Endothelial cell of umbilical vein (primary cell): ENCODE data around the gene RNF187. TPM values are rescaled to one million over a fixed set of nuclear protein-coding genes. Genes with fewer than 3 reads are reported as not detected.

ENCODE experiments used
- BruUV-seq: library from RNA; stranded (reverse); fragments of 400-500 nt; replicated peaks from 2 replicates; lab custom pipeline; 2021; lab: Mats Ljungman, UMichigan
- CTCF ChIA-PET: fragments of 300-600, 350-600 bp; sonication (Branson Sonifier 250); formaldehyde crosslinking; loops from one replicate; lab custom pipeline; 2021; ENCODE audit warnings: antibody characterized with exemption, inconsistent platforms; lab: Charles Lee
- POLR2A ChIA-PET: fragments of 300-600, 350-600 bp; sonication (Branson Sonifier 250); formaldehyde crosslinking; loops from one replicate; lab custom pipeline; 2021; ENCODE audit warnings: antibody characterized with exemption, inconsistent platforms; lab: Charles Lee
- DNase-seq: peaks from one replicate; pipeline ENCODE4 v3.0.0-alpha.2; 2011; ENCODE audit warnings: low read depth, low spot score
- FAIRE-seq: peaks from 2 replicates; lab custom pipeline; 2011; peaks lifted over from hg19 to GRCh38; lab: Jason Lieb, UNC
- H2AFZ ChIP-seq: 2 replicates; pipeline ENCODE4 v1.6.0; 2012; ENCODE audit warnings: low read depth, low read length, control low read depth, inconsistent platforms
- H3K27ac ChIP-seq: 2 replicates; pipeline ENCODE4 v1.5.1; 2011; ENCODE audit warnings: low read depth, mild to moderate bottlenecking, control low read depth, low read length, moderate library complexity; ENCODE audit not compliant: insufficient read depth
- H3K27me3 ChIP-seq, 2 experiments: 2 replicates each; pipeline versions ENCODE4 v1.6.0 to v1.6.1; 2011; ENCODE audit warnings: low read length in 2 of 2, mixed read lengths in 1 of 2; ENCODE audit not compliant: control insufficient read depth in 2 of 2, insufficient read depth in 2 of 2
- H3K36me3 ChIP-seq, 2 experiments: 2 replicates in 1 of 2; 3 replicates in 1 of 2; pipeline ENCODE4 v1.5.1; 2011; ENCODE audit warnings: low read length in 2 of 2, mild to moderate bottlenecking in 1 of 2, moderate library complexity in 1 of 2; ENCODE audit not compliant: control insufficient read depth in 2 of 2, insufficient read depth in 2 of 2; ENCODE audit errors: extremely low read depth in 1 of 2
- H3K4me1 ChIP-seq: 3 replicates; pipeline ENCODE4 v1.5.1; 2011; ENCODE audit warnings: mild to moderate bottlenecking, low read length; ENCODE audit not compliant: control insufficient read depth, insufficient read depth; ENCODE audit errors: extremely low read depth
- H3K4me2 ChIP-seq: 2 replicates; pipeline ENCODE4 v1.6.1; 2011; ENCODE audit warnings: low read length, control low read depth, mixed read lengths; ENCODE audit not compliant: insufficient read depth
- H3K4me3 ChIP-seq, 3 experiments: fragments of 200-600 bp in 1 of 3; sonication (generic), shearing (Covaris generic) in 1 of 3; replicated peaks in 1 of 3; 2 replicates each; pipeline ENCODE4 v1.5.1; 2011 to 2016; ENCODE audit warnings: control low read depth in 3 of 3, low read length in 3 of 3, mild to moderate bottlenecking in 2 of 3, inconsistent platforms in 1 of 3, low read depth in 1 of 3, moderate library complexity in 1 of 3; ENCODE audit not compliant: insufficient read depth in 1 of 3
- H3K79me2 ChIP-seq: 2 replicates; pipeline ENCODE4 v1.6.0; 2012; ENCODE audit warnings: low read length, inconsistent platforms; ENCODE audit not compliant: control insufficient read depth, insufficient read depth
- H3K9ac ChIP-seq: replicated peaks from 2 replicates; pipeline ENCODE3; 2011; ENCODE audit warnings: low read length, control low read depth; ENCODE audit not compliant: insufficient read depth; ENCODE audit errors: extremely low read depth
- H3K9me1 ChIP-seq: replicated peaks from 3 replicates; pipeline ENCODE4 v1.6.0; 2011; ENCODE audit warnings: mild to moderate bottlenecking, low read length; ENCODE audit not compliant: control insufficient read depth, insufficient read depth; ENCODE audit errors: extremely low read depth
- H3K9me3 ChIP-seq: replicated peaks from 2 replicates; pipeline ENCODE4 v1.5.1; 2012; ENCODE audit warnings: low read length, inconsistent platforms; ENCODE audit not compliant: control insufficient read depth, insufficient read depth
- H4K20me1 ChIP-seq: replicated peaks from 2 replicates; pipeline ENCODE3; 2011; ENCODE audit warnings: mild to moderate bottlenecking, low read length; ENCODE audit not compliant: control insufficient read depth, insufficient read depth; ENCODE audit errors: extremely low read depth
- EZH2 ChIP-seq: IDR thresholded peaks from 2 replicates; pipeline ENCODE4 v1.6.1; 2012; ENCODE audit warnings: borderline replicate concordance, low read depth, mild to moderate bottlenecking, moderate library complexity, low read length, inconsistent platforms; ENCODE audit not compliant: severe bottlenecking
- FOS ChIP-seq: IDR thresholded peaks from 2 replicates; pipeline ENCODE4 v1.6.1; 2011; ENCODE audit warnings: mild to moderate bottlenecking, low read length, moderate library complexity, borderline replicate concordance; ENCODE audit not compliant: insufficient read depth
- GATA2 ChIP-seq: IDR thresholded peaks from 2 replicates; pipeline ENCODE4 v1.7.0; 2011; ENCODE audit warnings: low read depth, mild to moderate bottlenecking, moderate library complexity, mixed read lengths, low read length; ENCODE audit not compliant: insufficient read length, insufficient read depth
- JUN ChIP-seq: IDR thresholded peaks from 2 replicates; pipeline ENCODE4 v1.6.1; 2011; ENCODE audit warnings: borderline replicate concordance, low read depth; ENCODE audit not compliant: insufficient read length, insufficient read depth
- MYC ChIP-seq: IDR thresholded peaks from one replicate; pipeline ENCODE4 v1.6.1; 2011; ENCODE audit warnings: mild to moderate bottlenecking, low read depth, low read length
- POLR2A ChIP-seq: IDR thresholded peaks from 2 replicates; pipeline ENCODE4 v1.6.1; 2012; ENCODE audit warnings: low read depth, mild to moderate bottlenecking, control low read depth, low read length
- POLR2AphosphoS5 ChIP-seq: IDR thresholded peaks from 2 replicates; pipeline ENCODE4 v1.6.1; 2012; ENCODE audit warnings: low read depth, mild to moderate bottlenecking, control low read depth, low read length, moderate library complexity; ENCODE audit not compliant: insufficient read depth
- dilution Hi-C: fragments of 300-500 bp; cut with MboI; formaldehyde crosslinking; loops from one replicate; pipeline ENCODE4 v1.15.0; 2019; ENCODE audit warnings: low sequenced_read_pairs; ENCODE audit not compliant: extremely low pct_ligation_motif_present
- intact Hi-C: fragments of 100-400 bp; cut with micrococcal nuclease; formaldehyde crosslinking; loops from one replicate; pipeline ENCODE4 v1.10.0; 2022
- polyA plus RNA-seq, 4 experiments: library from polyadenylated mRNA; depleted of rRNA in 3 of 4; stranded (reverse) in 3 of 4; unstranded in 1 of 4; fragments of >200 nt; gene quantifications; 2 replicates each; pipeline versions ENCODE4 v1.2.1 to v1.2.3, GENCODE V29; 2011 to 2012; ENCODE audit warnings: missing spikeins in 1 of 4
- total RNA-seq: library from RNA; stranded (reverse); gene quantifications from 2 replicates; pipeline ENCODE4 v1.2.3, GENCODE V29; 2021
- TF ChIP-seq, protein P1 (sequence below): IDR thresholded peaks from 2 replicates; pipeline ENCODE4 v1.6.1; 2011; ENCODE audit not compliant: insufficient read depth, insufficient read length
- TF ChIP-seq, protein P2 (sequence below), 2 donors: IDR thresholded peaks; 1 replicate in 1 of 2; 2 replicates in 1 of 2; pipeline ENCODE4 v1.5.1; 2011; ENCODE audit warnings: low read length in 2 of 2, mild to moderate bottlenecking in 2 of 2, moderate library complexity in 2 of 2, control low read depth in 1 of 2, inconsistent platforms in 1 of 2, low read depth in 1 of 2; ENCODE audit not compliant: insufficient read depth in 1 of 2; ENCODE audit errors: extremely low read depth in 1 of 2

RNF187 gene
- total and polyA plus RNA-seq, 2 donors (not counting 3 experiments of a cell fraction or from before 2014, with no cell fraction given): 48.0 to 86.4 TPM

DNA sequence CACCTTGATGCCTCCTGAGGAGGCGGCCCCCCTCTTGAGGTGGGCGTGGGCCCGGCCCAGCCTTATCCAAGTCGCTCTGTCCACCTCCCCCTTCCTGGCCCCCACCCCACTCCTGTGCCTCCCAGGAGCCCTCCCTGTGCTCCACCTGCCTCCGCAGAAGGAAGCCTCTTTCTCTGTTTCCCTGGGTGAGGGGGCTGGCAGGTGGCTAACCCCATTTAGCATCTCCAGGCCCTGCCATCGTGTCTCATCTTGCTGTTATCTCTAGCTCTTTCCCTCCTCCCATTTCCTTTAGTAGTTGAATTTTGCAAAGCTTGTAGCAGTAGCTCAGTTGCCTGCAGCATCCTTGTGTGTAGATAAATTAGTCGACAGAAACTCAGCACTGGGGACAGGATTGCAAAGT is 7.2 kb downstream of the RNF187 start:
- DNase-seq (no peak), FAIRE-seq (no peak)
- Histone ChIP-seq H3K27me3 (no peaks in the 10 kb centered on the region), H4K20me1 (no peaks in the 10 kb centered on the region), H3K4me1 (no peaks in the 10 kb centered on the region), H3K4me2 (no peak overlapping the region), H3K27ac (no peak overlapping the region), H3K9ac (no peak overlapping the region), H3K9me3 (no peaks in the 10 kb centered on the region), H3K36me3 (peaks cover 0 to 36% of the 10 kb centered on the region in 2 experiments), H3K4me3 (no peak overlapping the region), H2AFZ (no peak overlapping the region), H3K9me1 (no peaks in the 10 kb centered on the region), H3K79me2 (no peaks in the 10 kb centered on the region)
- TF ChIP-seq POLR2AphosphoS5 (no peak), EZH2 (no peak), JUN (no peak), GATA2 (no peak), MYC (no peak), FOS (no peak), POLR2A (no peak)
- TF ChIP-seq, protein P1, sequence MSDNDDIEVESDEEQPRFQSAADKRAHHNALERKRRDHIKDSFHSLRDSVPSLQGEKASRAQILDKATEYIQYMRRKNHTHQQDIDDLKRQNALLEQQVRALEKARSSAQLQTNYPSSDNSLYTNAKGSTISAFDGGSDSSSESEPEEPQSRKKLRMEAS: no peak
- TF ChIP-seq, protein P2, sequence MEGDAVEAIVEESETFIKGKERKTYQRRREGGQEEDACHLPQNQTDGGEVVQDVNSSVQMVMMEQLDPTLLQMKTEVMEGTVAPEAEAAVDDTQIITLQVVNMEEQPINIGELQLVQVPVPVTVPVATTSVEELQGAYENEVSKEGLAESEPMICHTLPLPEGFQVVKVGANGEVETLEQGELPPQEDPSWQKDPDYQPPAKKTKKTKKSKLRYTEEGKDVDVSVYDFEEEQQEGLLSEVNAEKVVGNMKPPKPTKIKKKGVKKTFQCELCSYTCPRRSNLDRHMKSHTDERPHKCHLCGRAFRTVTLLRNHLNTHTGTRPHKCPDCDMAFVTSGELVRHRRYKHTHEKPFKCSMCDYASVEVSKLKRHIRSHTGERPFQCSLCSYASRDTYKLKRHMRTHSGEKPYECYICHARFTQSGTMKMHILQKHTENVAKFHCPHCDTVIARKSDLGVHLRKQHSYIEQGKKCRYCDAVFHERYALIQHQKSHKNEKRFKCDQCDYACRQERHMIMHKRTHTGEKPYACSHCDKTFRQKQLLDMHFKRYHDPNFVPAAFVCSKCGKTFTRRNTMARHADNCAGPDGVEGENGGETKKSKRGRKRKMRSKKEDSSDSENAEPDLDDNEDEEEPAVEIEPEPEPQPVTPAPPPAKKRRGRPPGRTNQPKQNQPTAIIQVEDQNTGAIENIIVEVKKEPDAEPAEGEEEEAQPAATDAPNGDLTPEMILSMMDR (IDR thresholded peaks at IDR 0.05; ENCODE audit: extremely low read depth in 1 of 2, insufficient read depth in 1 of 2, low read depth in 1 of 2, low read length in 2 of 2): no peak
- intact Hi-C loops: no loop called here
- dilution Hi-C loops: no loop called here
- ChIA-PET CTCF (no interaction called here), POLR2A (no interaction called here)
- BruUV-seq: TSS peak; percentile 19
